ENCODE measurements around the gene RNF39.

The RNF39 gene

GRCh38 chr6:30112402-30112994, 36.9 kb upstream of the RNF39 start:
- no peak overlapping the region for H3K4me2 ChIP-seq (ENCODE audit: low read length)
- no peaks in the 10 kb centered on the region for H3K79me2 ChIP-seq (ENCODE audit: insufficient read depth, low read length)
- H3K9ac ChIP-seq (ENCODE audit: low read length): no peak overlapping the region
- H4K20me1 ChIP-seq (ENCODE audit: insufficient read depth, low read length): no peaks in the 10 kb centered on the region
- no peak overlapping the region for H3K4me3 ChIP-seq (ENCODE audit: low read depth, low read length, poor library complexity, severe bottlenecking)
- no peaks in the 10 kb centered on the region for H3K9me2 ChIP-seq (ENCODE audit: low read depth, low read length)
- no peaks in the 10 kb centered on the region for H3F3A ChIP-seq (ENCODE audit: insufficient read depth, low read length)
- H3K27ac ChIP-seq (ENCODE audit: low read depth, low read length, poor library complexity, severe bottlenecking): no peak overlapping the region
- H3K4me1 ChIP-seq (ENCODE audit: insufficient read depth, low read length, severe bottlenecking): no peaks in the 10 kb centered on the region
- H2AFZ ChIP-seq (ENCODE audit: low read length): no peak overlapping the region
- no peaks in the 10 kb centered on the region for H3K27me3 ChIP-seq (ENCODE audit: insufficient read depth, low read length)
- H3K9me3 ChIP-seq (ENCODE audit: low read length): no peaks in the 10 kb centered on the region
- TF ChIP-seq CTCF (IDR thresholded peaks at IDR 0.05; ENCODE audit: low read length) (no peak), EZH2 (IDR thresholded peaks at IDR 0.05; ENCODE audit: borderline replicate concordance, low read length) (no peak)
- no peaks in the 10 kb centered on the region for H3K36me3 ChIP-seq (ENCODE audit: insufficient read depth, low read length)

- Histone ChIP-seq H3K36me3 (ENCODE audit: insufficient read depth, low read length) (no peaks in the 10 kb centered on the region), H3K27me3 (ENCODE audit: insufficient read depth, low read length) (no peaks in the 10 kb centered on the region), H3K4me3 (ENCODE audit: low read depth, low read length, poor library complexity, severe bottlenecking) (no peak overlapping the region), H3K9me2 (ENCODE audit: low read depth, low read length) (no peaks in the 10 kb centered on the region), H2AFZ (ENCODE audit: low read length) (no peak overlapping the region), H3K4me2 (ENCODE audit: low read length) (no peak overlapping the region), H3K79me2 (ENCODE audit: insufficient read depth, low read length) (no peaks in the 10 kb centered on the region), H3K27ac (ENCODE audit: low read depth, low read length, poor library complexity, severe bottlenecking) (no peak overlapping the region), H4K20me1 (ENCODE audit: insufficient read depth, low read length) (no peaks in the 10 kb centered on the region), H3K9me3 (ENCODE audit: low read length) (no peaks in the 10 kb centered on the region), H3F3A (ENCODE audit: insufficient read depth, low read length) (no peaks in the 10 kb centered on the region), H3K9ac (ENCODE audit: low read length) (no peak overlapping the region), H3K4me1 (ENCODE audit: insufficient read depth, low read length, severe bottlenecking) (no peaks in the 10 kb centered on the region)
- no peak for TF ChIP-seq CTCF (IDR thresholded peaks at IDR 0.05; ENCODE audit: low read length)
- TF ChIP-seq EZH2 (IDR thresholded peaks at IDR 0.05; ENCODE audit: borderline replicate concordance, low read length): no peak
Measured at GRCh38 chr6:30111266-30111856, 35.8 kb upstream of the RNF39 start.

GRCh38 chr6:30104661-30105060, 29.1 kb upstream of the RNF39 start:
- Histone ChIP-seq H3K9me2 (ENCODE audit: low read depth, low read length) (no peaks in the 10 kb centered on the region), H3K36me3 (ENCODE audit: insufficient read depth, low read length) (no peaks in the 10 kb centered on the region), H2AFZ (ENCODE audit: low read length) (no peak overlapping the region), H3K4me2 (ENCODE audit: low read length) (no peak overlapping the region), H3K9ac (ENCODE audit: low read length) (no peak overlapping the region), H3K4me3 (ENCODE audit: low read depth, low read length, poor library complexity, severe bottlenecking) (no peak overlapping the region), H3K27me3 (ENCODE audit: insufficient read depth, low read length) (no peaks in the 10 kb centered on the region; the same call in 1 of the 2 replicates), H4K20me1 (ENCODE audit: insufficient read depth, low read length) (no peaks in the 10 kb centered on the region), H3K79me2 (ENCODE audit: insufficient read depth, low read length) (no peaks in the 10 kb centered on the region), H3K9me3 (ENCODE audit: low read length) (no peaks in the 10 kb centered on the region), H3F3A (ENCODE audit: insufficient read depth, low read length) (no peaks in the 10 kb centered on the region), H3K4me1 (ENCODE audit: insufficient read depth, low read length, severe bottlenecking) (peaks cover 30% of the 10 kb centered on the region), H3K27ac (ENCODE audit: low read depth, low read length, poor library complexity, severe bottlenecking) (no peak overlapping the region)
- TF ChIP-seq EZH2 (IDR thresholded peaks at IDR 0.05; ENCODE audit: borderline replicate concordance, low read length) (no peak), CTCF (IDR thresholded peaks at IDR 0.05; ENCODE audit: low read length) (no peak)

All from OCI-LY1 (cell line).